ENCODE measurements around the gene KDSR. TPM values are rescaled to one million over a fixed set of nuclear protein-coding genes. Genes with fewer than 3 reads are reported as not detected.

Gene KDSR
- total and polyA plus RNA-seq, 9 of the 15 experiments (the other 6 are each of a cell fraction or from before 2014, with no cell fraction given), result 4.0 to 24.7 (median 12.4) TPM

GRCh38 chr18:63363951-63364350 lies 3.1 kb downstream of the KDSR start:
- POLR2A ChIA-PET, result interaction anchor here (0.6 kb wide), 1 partner anchor 864 kb away, joined by 3 read pairs; no protein-coding TSS in a partner anchor
- Histone ChIP-seq H3K9me3 (replicated peaks; ENCODE audit: control insufficient read depth, insufficient read depth, low read depth, low read length) (no peaks in the 10 kb centered on the region), H3K9me1 (ENCODE audit: control insufficient read depth, insufficient read depth, low read length) (no peaks in the 10 kb centered on the region), H2AFZ (ENCODE audit: low read depth, low read length) (no peak overlapping the region), H3K4me2 (ENCODE audit: insufficient read depth, low read length) (no peak overlapping the region), H3K36me3 (ENCODE audit: control insufficient read depth, insufficient read depth, low read length) (peaks cover 24% of the 10 kb centered on the region; the same call in 1 of the 3 replicates), H4K20me1 (replicated peaks; ENCODE audit: control insufficient read depth, insufficient read depth, low read length) (no peaks in the 10 kb centered on the region), H3K4me3 (no peak overlapping the region), H3K27me3 (ENCODE audit: control insufficient read depth in 2 of 2, insufficient read depth in 2 of 2, low read length in 2 of 2) (no peaks in the 10 kb centered on the region), H3K9ac (ENCODE audit: insufficient read depth in 1 of 2, low read depth in 2 of 2, low read length in 2 of 2) (no peak overlapping the region), H3K79me2 (ENCODE audit: control insufficient read depth, insufficient read depth, low read length) (peaks cover 18% of the 10 kb centered on the region), H3K4me1 (replicated peaks in 1 of 2; ENCODE audit: control insufficient read depth in 2 of 2, insufficient read depth in 2 of 2, low read length in 2 of 2) (peaks cover 6 to 12% of the 10 kb centered on the region in 2 experiments; a peak in 3 of 5 replicates), H3K27ac (ENCODE audit: extremely low read depth, low read depth, low read length) (no peak overlapping the region)
- no TSS peak for BruUV-seq (replicated peaks)
- intact Hi-C loops (cut with micrococcal nuclease), result no loop called here
- ATAC-seq, result no peak
- CTCF ChIA-PET (ENCODE audit: low intra/inter-chr PET ratio), result no interaction called here
- in situ Hi-C loops (cut with MboI), result no loop called here
- no peak for FAIRE-seq
- no peak for DNase-seq (ENCODE audit: extremely low read depth in 1 of 4, low spot score in 3 of 4)
- TF ChIP-seq, protein P1, sequence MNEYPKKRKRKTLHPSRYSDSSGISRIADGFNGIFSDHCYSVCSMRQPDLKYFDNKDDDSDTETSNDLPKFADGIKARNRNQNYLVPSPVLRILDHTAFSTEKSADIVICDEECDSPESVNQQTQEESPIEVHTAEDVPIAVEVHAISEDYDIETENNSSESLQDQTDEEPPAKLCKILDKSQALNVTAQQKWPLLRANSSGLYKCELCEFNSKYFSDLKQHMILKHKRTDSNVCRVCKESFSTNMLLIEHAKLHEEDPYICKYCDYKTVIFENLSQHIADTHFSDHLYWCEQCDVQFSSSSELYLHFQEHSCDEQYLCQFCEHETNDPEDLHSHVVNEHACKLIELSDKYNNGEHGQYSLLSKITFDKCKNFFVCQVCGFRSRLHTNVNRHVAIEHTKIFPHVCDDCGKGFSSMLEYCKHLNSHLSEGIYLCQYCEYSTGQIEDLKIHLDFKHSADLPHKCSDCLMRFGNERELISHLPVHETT (CRISPR knock-in tag; conservative IDR thresholded peaks at IDR 0.05 in 1 of 2, IDR thresholded peaks at IDR 0.05 in 1 of 2), result no peak
- TF ChIP-seq MCM2 (IDR thresholded peaks at IDR 0.05; ENCODE audit: low read depth) (no peak), EP400 (IDR thresholded peaks at IDR 0.05) (no peak), ARID1B (IDR thresholded peaks at IDR 0.05) (no peak), CBFA2T2 (conservative IDR thresholded peaks at IDR 0.05) (no peak), YY1 (IDR thresholded peaks at IDR 0.05; ENCODE audit: borderline replicate concordance in 1 of 3, control insufficient read depth in 1 of 3, extremely low read depth in 1 of 3, insufficient read depth in 3 of 3, insufficient read length in 1 of 3, insufficient replicate concordance in 2 of 3, low read depth in 1 of 3, low read length in 2 of 3) (no peak), DMBX1 (CRISPR knock-in tag; IDR thresholded peaks at IDR 0.05; ENCODE audit: borderline replicate concordance) (no peak), POLR2A (conservative IDR thresholded peaks at IDR 0.05) (no peak), ZNF274 (IDR thresholded peaks at IDR 0.05; ENCODE audit: borderline replicate concordance, low read depth, low read length) (no peak), MCM7 (IDR thresholded peaks at IDR 0.05) (no peak), SAFB2 (IDR thresholded peaks at IDR 0.05; ENCODE audit: borderline replicate concordance, low read depth, low read length, severe bottlenecking) (no peak), THAP7 (CRISPR knock-in tag; IDR thresholded peaks at IDR 0.05) (no peak), ATF6 (CRISPR knock-in tag; IDR thresholded peaks at IDR 0.05) (no peak)
- WGBS (ENCODE audit: insufficient coverage, low coverage, missing lambda C conversion rate), result 89% methylated on average over 2 of the region's 2 CpGs
